Activated CD4-positive, alpha-beta T cell treated with anti-CD3 and anti-CD28 coated beads, Interleukin-2, amount 50 U/mL, for 48 hours (primary cell): ENCODE results near the gene LTA.

Experiments used
- DNase-seq, 2 experiments: peaks; one replicate each; pipeline ENCODE4 v3.0.0-alpha.2; 2020

Gene LTA

GRCh38 chr6:31574106-31575061 lies 2.3 kb downstream of the LTA start:
- DNase-seq: peak; percentile 73 to 81

DNA sequence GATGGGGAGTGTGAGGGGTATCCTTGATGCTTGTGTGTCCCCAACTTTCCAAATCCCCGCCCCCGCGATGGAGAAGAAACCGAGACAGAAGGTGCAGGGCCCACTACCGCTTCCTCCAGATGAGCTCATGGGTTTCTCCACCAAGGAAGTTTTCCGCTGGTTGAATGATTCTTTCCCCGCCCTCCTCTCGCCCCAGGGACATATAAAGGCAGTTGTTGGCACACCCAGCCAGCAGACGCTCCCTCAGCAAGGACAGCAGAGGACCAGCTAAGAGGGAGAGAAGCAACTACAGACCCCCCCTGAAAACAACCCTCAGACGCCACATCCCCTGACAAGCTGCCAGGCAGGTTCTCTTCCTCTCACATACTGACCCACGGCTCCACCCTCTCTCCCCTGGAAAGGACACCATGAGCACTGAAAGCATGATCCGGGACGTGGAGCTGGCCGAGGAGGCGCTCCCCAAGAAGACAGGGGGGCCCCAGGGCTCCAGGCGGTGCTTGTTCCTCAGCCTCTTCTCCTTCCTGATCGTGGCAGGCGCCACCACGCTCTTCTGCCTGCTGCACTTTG lies 3.3 kb downstream of the LTA start, which contains the start of gene TNF:
Gene TNF, plus strand, starts transcription at position 231 of the 567 bp plus-strand sequence. Its CDS starts 177 bp downstream, at position 408.
- DNase-seq: peak; percentile 88 to 94

DNA sequence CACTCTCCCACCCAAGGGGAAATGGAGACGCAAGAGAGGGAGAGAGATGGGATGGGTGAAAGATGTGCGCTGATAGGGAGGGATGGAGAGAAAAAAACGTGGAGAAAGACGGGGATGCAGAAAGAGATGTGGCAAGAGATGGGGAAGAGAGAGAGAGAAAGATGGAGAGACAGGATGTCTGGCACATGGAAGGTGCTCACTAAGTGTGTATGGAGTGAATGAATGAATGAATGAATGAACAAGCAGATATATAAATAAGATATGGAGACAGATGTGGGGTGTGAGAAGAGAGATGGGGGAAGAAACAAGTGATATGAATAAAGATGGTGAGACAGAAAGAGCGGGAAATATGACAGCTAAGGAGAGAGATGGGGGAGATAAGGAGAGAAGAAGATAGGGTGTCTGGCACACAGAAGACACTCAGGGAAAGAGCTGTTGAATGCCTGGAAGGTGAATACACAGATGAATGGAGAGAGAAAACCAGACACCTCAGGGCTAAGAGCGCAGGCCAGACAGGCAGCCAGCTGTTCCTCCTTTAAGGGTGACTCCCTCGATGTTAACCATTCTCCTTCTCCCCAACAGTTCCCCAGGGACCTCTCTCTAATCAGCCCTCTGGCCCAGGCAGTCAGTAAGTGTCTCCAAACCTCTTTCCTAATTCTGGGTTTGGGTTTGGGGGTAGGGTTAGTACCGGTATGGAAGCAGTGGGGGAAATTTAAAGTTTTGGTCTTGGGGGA lies 4.0 kb downstream of the LTA start:
- no peak for DNase-seq

GRCh38 chr6:31576897-31577578 lies 4.9 kb downstream of the LTA start:
- DNase-seq: peak; percentile 70 to 76

DNA sequence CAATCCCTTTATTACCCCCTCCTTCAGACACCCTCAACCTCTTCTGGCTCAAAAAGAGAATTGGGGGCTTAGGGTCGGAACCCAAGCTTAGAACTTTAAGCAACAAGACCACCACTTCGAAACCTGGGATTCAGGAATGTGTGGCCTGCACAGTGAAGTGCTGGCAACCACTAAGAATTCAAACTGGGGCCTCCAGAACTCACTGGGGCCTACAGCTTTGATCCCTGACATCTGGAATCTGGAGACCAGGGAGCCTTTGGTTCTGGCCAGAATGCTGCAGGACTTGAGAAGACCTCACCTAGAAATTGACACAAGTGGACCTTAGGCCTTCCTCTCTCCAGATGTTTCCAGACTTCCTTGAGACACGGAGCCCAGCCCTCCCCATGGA lies 5.5 kb downstream of the LTA start:
- DNase-seq: no peak

DNA sequence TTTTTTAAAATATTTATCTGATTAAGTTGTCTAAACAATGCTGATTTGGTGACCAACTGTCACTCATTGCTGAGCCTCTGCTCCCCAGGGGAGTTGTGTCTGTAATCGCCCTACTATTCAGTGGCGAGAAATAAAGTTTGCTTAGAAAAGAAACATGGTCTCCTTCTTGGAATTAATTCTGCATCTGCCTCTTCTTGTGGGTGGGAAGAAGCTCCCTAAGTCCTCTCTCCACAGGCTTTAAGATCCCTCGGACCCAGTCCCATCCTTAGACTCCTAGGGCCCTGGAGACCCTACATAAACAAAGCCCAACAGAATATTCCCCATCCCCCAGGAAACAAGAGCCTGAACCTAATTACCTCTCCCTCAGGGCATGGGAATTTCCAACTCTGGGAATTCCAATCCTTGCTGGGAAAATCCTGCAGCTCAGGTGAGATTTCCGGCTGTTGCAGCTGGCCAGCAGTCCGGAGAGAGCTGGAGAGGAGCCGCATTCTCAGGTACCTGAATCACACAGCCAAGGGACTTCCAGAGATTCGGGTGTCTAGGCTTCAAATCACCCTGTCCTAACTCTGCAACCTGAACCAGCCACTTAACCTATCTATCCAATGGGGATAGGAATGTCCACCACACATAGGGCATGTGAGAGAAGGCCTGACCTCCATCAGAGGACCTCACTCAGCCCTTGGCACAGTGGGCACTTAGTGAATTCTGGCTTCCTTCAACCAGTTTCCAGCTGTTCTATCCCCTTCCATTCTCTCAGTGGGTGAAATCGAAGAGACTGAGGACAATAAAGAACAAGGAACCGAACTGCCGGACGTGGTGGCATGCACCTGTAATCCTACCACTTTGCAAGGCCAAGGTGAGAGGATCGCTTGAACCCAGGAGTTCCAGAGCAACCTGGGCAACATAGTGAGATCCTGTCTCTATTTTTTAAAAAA lies 6.4 kb downstream of the LTA start:
- peak in 1 of 2 experiments; percentile 58 for DNase-seq

- peak in 1 of 2 experiments; percentile 49 for DNase-seq
Measured at GRCh38 chr6:31579119-31579505, 7.0 kb downstream of the LTA start.

GRCh38 chr6:31579546-31580437 lies 7.7 kb downstream of the LTA start:
- peak; percentile 51 to 60 for DNase-seq

DNA sequence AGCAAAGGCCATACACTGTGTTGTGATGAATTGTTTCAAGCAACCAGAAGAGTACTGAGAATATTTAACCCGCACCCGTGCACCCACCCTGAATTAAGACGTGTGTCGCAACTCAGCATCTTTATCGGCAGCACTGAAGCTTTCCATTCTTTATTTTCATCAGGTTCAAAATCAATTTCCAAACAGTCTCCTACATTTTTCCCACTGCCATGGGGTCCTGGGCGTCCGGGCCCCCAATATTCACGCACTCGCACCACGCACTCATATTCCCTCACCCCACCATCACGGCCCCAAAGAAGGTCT lies 8.3 kb downstream of the LTA start:
- no peak for DNase-seq

DNA sequence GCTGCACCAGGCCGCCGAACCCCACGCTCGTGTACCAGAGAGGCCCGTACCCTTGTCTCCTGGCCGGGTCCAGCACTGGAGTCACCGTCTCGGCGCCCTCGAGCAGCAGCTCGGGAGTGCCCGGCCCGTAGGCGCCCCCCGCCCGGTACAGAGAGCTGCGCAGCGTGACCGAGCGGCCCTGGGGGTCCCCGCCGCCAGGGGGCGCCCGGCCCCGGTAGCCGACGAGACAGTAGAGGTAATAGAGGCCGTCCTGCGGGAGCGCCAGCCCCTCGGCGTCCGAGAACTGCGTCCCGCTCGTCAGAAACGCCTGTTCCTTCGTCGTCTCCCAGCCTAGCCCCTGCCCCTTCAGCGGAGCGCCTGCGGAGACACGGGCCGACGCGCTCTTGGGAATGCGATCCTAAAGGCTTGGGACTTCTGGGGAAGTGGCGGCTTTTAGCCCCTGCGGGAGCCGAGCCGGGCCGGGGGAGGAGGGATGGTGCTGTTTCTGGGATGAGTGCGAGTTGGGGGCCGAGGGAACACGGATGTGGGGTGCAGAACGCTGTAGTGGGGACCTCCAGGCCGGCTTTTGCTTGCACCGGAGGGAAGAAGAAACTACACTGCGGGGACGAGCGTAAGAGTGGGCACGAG lies 8.8 kb downstream of the LTA start:
- peak; percentile 91 to 93 for DNase-seq

DNA sequence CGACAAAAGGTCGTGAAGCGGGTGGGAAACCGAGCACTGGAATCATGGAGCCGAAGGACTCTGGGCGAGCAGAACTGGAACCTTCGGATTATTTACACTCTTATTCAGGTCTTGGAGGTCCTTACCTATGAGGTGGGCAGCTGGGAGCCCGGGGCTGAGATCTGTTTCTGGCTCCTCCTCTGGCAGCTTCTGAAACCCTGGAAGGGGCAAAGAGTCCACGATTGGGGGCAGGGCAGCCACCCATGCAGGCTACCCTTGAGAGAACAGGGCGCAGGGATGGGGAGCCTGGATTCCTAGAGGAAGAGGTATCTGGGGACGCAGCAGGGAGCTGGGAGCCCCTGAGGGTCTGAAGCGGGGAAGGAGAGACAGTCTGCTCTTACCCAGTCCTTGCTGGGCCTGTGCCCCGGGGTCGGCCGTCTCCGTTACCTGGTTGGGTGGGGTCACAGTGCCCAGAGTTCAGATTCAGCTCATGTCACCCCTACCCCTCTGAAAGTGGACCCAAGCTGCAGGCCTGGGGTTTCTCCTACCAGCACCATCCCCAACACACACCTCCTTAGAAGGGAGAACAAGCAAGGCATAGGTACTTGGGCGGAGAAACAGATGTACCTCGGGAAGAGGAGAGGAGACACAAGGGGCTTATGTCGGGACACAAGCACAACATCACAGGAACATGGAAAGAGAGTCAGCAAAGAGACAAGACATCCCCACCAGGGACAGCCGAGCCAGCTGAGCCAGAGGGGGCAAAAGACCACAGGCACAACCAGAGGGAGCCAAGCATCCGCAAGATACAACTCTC lies 9.5 kb downstream of the LTA start:
- peak; percentile 40 to 47 for DNase-seq

DNA sequence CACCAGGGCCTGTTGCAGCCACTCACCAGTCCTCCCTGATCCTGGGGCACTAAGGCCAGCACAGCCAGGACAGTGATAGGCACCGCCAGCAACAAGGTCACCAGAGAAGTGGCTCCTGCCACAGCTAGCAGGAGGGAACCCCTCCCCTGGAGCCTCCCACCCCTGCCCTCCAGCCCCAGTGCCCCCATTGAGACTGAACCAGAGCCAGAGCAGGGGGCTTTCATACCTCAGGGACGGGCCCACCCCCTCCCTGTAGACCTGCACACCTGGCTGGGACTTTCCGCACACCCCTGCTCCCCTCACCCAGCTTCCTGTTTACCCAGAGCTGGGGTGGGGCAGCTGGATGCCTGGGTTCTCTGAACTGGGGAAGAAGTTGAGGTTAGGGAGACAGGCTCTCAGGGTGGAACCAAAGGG lies 10.1 kb downstream of the LTA start, which contains the start of gene LTB:
Gene LTB, minus strand, starts transcription at position 195 of the 414 bp plus-strand sequence. Its CDS starts 7 bp downstream, at position 188.
- peak; percentile 46 to 50 for DNase-seq

DNA sequence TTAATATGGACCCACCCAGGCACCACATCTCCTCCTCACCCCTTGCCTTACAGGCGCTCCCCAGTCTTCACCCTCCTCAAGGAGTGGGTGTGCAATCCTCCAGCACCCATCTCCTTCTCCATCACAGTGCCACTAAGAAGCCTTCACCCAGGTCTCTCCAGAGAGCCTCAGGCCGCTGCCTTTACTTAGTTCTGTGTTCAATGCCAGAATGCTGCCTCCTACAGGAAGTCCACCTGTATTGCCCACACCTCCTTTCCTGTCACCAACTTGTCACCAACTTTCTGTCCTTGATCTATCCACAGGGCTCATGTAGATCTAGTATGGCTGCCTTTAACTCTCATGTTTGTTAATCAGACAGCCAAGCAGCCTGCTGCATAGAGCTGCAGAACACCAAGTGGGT lies 13.4 kb downstream of the LTA start:
- DNase-seq: peak; percentile 58 to 70

DNA sequence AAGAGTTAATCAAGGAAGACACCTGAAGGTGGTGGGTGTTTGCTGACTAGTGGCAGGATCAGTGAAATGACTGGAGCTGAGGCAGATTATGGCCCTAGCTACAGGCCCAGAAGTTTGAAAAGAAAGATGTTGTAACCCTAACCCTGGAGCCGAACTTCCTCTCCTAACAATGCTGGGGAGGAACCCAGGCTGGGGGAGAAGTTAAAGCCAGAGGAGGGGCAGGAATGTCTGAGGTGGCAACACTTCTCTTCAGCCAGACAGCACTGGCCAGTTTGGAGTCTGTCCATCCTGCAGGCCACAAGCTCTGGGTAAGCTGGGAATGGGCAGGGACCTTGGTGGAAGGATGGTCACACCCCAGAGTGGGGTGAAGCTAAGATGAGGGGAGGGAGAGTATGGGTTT lies 13.9 kb downstream of the LTA start, which contains the start of gene LST1:
Gene LST1, plus strand, starts transcription at position 270 of the 400 bp plus-strand sequence. CDS start 1,023 bp downstream, outside the sequence.
- DNase-seq: no peak

- no peak for DNase-seq
Measured at GRCh38 chr6:31586599-31587281, 14.7 kb downstream of the LTA start.

DNA sequence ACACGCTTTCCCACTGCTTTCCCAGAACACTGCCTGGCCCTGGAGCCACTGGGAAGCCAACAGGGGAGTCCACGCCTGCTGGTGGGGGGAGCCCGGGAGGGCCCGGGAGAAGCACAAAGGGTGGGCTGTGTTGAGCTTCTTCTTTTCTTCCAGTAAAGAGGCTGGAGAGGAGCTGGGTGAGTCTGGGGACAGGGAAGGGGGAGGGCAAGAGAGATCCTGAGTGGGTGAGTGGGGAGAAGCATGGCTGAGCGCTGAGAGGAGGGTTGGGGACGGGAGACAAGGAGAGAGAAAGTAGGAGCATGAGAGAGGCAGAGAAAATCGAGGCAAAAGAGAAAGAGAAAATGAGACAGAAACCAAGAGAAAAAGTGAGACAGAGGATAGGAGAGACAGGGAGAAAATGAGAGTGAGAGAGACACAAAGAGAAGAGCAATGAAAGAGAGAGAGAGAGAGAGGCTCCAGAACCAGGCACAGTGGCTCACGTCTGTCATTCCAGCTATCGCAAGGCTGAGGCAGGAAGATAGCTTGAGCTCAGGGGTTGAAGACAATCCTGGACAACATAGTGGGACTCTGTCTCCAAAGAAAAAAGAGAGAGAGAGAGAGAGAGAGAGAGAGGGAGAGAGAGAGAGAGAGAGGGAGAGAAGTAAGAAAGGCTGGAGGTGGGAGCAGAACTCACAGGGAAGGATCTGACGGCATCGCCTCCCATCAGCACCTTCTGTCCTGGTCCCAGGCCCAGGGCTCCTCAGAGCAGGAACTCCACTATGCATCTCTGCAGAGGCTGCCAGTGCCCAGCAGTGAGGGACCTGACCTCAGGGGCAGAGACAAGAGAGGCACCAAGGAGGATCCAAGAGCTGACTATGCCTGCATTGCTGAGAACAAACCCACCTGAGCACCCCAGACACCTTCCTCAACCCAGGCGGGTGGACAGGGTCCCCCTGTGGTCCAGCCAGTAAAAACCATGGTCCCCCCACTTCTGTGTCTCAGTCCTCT lies 16.0 kb downstream of the LTA start:
- DNase-seq: no peak
